DMS53 treated with DMSO at 0.1 percent for 48 hours (cell line): ENCODE measurements around the gene HOGA1.

Experiments used
- DNase-seq: peaks from one replicate; lab custom pipeline; 2025; ENCODE audit not compliant: unreplicated experiment; lab: John Stamatoyannopoulos, UW

Gene HOGA1

DNA sequence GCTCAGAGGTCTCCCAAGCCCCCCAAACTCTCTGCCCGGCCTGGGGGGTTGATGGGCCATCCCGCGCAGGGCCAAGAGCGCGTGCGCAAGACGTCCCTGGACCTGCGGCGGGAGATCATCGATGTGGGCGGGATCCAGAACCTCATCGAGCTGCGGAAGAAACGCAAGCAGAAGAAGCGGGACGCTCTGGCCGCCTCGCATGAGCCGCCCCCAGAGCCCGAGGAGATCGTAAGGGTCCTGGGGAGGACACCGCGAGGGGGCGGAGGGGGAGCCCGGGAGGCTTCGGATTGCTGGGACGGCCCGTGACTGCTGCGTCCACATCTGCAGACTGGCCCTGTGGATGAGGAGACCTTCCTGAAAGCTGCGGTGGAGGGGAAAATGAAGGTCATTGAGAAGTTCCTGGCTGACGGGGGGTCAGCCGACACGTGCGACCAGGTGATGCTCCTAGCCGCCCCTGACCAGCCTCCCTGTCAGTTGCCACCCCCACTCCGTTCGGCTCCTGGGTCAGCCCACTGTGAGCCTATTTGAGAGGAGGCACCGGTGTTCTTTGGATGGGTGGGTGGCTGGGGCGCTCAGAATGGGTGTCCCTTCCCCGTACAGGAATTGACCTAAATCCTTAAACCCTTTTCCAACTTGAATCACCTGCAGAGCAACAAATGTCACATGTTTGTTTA lies 5.9 kb upstream of the HOGA1 start:
- DNase-seq: no peak

DNA sequence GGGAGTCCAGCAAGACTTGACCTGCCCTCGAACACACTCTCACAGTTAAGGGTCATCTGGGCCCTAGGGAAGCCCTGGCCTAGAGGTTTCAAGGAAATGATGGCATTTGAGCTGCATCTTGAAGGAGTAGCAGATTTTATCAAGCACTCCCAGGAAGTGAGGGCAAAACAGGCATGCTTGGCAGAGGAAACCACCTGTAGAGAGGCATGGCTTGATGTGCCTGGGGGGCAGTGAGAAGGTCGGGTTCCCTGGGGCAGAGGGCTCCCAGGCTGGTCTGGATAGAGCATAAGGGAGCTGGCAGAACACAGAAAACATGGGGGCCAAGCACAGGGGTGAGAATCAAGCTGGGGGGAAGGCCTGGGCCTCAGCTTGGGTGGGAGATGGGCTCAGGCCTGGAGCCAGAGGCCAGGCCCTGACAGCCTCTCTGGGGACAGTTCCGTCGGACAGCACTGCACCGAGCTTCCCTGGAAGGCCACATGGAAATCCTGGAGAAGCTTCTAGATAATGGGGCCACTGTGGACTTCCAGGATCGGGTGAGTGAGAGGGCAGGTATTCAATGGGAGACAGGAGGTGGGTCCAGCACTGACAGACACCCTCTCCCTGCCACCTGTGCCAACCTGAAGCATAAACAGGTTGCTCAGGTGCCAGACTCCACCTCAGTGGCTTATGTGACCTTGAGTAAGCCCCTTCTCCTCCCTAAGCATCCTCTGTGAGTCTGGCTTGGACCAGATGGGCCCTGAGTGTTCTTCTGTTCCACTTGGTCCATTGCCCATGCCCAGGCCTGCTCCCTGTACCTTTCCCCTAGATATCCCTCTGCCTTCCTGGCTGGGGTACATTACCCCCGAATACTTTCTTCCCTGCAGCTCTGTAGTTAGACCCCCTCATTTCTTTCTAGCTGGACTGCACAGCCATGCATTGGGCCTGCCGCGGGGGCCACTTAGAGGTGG lies 3.5 kb upstream of the HOGA1 start:
- DNase-seq: no peak

DNA sequence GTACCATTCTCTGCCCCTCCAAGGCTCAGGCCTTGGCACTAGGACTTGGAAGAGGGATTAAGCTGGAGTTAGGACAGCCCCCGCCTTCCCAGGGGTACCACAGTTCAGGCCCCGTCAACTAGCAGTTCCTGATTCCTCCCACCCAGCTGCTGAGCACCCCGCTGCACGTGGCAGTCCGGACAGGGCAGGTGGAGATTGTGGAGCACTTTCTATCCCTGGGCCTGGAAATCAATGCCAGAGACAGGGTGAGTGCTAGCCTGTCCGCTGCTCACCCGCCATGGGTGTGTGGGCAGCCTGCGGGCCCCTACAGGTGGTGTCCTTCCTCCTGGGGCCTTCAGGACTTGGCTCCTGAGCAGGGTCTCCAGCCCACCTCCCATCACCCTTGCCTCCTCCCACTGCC lies 2.0 kb upstream of the HOGA1 start:
- DNase-seq: no peak

DNA sequence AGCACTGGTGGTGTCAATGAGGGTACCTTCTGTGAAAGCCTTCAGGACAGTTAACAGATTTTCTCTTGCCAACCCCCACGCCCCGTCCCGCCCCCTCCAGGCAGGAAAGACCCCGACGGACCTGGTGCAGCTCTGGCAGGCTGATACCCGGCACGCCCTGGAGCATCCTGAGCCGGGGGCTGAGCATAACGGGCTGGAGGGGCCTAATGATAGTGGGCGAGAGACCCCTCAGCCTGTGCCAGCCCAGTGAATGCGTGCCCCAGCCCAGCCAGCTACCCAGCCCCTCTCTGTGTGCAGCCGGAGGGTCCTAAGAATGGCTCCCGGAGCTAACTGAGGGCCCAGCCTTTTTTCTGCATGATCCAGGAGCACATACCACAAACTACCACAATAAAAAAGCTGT lies 713 bp upstream of the HOGA1 start:
- DNase-seq: no peak

DNA sequence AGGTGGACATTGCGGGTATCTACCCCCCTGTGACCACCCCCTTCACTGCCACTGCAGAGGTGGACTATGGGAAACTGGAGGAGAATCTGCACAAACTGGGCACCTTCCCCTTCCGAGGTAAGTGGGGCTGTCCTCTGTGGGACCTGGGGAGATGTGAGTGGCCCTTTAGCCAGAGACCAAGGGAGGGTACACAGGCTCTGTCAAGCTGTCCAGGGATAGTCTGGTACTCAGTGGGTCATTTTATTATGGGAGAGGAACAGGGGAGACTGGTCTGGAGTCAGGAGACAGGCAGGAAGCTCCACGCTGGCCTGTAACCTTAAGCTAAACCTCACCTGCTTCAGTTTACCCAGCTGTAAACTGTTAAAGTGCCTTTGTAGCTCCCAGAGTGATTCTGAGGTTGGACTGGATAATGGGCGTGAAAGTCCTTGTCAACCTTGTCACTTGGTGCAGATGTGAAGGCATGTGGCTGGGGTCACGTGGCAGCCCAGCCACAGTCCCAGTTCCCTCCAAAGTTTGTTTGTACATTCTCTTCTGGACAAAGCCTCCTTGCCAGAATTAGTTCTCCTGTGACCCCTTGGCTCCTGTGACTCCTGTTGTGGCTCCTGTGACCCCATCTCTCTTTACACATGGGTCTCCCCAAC lies 729 bp downstream of the HOGA1 start:
- peak; percentile 78 for DNase-seq

DNA sequence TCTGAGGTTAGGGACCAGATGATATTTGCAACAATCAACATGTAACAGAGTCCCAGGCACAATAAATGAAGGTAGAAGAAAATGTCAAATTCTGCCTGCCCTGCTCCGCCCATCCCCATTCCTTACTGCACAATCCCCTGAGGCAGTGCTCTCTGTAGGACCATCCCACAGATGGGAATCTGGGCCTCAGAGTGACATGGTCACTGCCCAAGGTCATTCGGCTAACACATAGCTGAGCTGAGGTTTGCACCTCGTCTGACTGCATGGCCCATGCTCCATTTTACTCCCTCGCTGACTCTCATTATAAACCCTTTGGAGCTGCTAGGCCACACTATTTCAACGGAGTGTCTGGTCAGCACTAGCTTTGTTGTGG lies 1.2 kb downstream of the HOGA1 start:
- DNase-seq: no peak

DNA sequence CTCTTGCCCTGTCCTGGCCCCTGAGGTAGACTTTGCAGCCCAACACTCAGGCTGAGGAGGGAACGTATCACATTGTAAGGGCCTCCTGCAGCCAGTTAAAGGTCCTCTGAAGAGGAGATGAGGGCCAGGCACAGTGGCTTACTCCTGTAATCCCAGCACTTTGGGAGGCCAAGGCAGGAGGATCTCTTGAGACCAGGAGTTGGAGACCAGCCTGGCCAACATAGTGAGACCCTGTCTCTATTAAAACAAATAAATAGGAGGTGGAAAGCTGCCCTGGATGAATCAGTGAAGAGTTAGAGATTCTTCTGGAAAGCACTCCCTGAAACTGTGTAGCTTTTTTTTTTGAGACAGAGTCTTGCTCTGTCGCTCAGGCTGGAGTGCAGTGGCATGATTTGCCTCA lies 3.0 kb downstream of the HOGA1 start:
- no peak for DNase-seq

DNA sequence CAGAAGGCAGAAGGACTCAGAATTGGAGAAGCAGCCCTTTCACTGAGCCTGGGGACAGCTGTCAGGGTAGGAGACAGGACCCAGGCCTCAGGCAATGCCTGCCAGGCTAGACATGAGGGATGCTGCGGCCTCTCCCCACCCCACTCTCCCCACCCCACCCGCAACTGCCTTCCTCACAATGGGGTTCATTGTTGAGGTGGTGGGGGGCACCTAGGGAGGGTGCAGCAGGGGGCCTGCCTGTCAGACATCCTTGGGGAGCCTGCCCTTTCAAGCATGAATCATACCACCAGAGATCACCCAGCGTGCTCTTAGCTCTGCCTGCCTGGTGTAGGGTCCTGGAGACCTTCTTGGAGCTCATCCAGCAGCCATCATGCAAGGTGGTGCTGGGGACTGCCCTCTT lies 5.3 kb downstream of the HOGA1 start, which contains the start of gene C10orf62:
Gene C10orf62 (plus strand): TSS at position 243 of the 400 bp plus-strand sequence. CDS start 177 bp downstream, outside the sequence.
- DNase-seq: no peak

DNA sequence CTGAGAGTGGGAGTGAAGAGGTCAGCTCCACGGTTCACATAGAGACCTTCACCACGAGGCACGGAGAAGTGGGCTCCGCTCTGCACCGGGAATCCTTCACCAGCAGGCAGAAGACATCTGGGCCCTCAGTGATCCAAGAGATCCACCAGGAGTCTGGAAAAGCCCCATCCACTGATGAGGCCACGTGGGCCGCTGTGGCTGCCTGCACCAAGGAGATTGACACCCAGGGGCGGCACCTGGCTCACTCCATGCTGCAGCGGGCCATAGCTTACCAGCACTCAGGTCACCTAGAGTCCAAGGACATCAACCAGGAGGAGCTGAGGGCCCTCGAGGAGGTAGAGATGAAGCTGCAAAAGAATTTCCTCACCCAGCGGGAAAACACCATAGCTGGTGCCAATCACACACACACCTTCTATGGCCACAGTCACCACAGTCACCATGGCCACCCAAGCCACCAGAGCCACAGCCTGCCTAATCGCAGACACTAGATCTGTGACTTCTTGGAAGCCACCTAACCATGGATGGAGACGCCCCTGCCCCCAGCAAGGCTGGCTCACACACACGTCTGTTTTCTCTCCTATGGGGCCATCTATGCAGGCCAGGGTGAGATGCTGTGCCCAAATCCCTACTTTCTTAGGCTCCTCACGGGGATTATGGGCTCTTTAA lies 6.0 kb downstream of the HOGA1 start:
- DNase-seq: no peak

DNA sequence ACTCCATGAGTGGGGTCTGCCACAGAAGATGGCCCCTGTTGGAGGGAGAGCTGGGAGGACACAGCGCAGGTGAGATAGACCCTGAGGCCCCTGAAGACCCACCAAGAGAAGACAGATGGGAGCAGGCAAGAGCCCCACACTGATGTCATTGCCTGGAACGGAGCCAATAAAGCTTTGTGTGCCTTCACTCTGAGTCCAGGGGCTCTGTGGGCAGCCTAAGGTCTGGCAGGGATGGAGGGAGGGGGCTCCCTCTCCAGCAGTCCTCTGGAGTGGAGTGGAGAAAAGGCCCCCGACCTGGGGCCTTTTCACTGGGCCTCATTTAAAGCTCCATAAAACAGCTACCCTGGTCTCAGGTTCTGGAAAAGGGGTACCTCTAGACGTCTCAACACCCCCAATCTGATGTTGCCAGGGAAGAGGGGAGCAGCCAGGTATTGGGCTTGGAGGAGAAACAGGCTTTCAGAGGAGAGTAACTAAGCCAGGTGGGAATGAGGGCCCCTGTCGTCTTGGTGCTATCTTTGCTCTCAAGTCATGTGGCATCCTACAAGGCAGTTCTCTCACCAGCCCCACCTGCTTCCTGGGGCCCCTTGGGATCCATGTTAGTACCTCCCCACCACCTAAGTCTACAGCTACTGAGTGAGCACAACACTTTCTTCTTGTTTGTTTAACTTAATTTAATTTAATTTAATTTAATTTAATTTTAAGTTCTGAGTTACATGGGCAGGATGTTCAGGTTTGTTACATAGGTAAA lies 6.7 kb downstream of the HOGA1 start:
- DNase-seq: no peak

DNA sequence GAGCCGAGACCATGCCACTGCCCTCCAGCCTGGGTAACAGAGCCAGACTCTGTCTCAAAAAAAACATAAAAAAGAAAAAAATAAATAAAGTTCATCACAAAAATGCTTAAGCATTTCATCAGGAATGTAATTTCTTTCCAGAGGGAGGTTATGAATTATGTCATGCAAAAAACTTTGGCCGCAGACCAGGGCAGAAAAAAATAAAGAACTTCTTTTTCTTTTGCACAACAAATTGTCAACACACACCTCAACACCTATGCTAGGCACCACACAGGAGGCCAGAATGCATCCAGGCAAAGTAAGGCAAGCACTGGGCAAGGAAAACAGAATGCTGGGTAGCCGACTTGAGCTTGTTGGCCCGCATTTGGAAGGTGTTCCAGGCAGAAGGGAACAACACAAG lies 9.2 kb downstream of the HOGA1 start:
- no peak for DNase-seq

DNA sequence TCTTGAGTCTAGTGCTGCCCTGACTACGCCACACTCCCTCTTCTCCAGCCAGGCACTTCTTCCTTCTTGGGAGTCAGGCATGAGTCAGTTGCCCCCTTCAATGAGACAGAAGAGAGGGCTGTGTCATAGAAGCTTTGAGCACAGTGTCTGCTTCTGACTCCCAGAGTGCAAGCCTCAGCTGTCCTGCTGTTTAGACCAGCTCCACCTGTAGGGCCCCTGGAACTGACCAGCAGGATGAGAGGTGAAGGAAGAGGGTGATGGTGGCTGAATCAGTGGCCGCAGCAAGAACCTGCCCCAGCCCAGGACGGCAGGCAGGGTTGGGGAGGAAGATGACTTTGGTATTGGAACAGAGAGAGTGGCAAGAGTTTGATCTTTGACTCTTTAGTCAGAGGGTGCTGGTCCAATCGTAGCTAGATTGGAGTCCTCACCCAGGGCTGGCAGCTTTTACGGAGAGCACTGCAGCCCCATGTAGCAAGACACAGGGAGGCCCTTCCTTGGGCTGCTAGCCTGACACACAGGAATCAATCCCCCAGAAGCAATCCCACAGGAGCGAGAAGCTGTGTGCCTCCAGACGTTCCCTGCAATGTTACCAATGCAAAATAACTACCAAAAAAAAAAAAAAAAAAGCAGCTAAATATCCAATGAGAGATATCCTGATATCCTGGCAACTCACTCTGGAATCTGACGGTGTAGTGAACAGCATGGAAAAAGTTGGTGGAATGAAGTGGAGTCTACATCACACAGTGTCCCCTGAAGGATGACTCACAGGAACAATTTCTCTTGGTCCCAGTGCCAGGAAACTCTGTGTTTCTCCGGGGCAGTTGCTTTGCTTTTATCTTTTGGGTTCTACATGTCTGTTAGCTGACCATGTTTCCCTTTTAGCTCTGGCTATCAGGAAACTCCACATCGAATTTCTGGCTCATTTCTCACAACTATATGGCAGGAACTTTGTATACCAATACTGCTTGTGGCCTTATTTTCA lies 12.2 kb downstream of the HOGA1 start:
- peak; percentile 12 for DNase-seq

DNA sequence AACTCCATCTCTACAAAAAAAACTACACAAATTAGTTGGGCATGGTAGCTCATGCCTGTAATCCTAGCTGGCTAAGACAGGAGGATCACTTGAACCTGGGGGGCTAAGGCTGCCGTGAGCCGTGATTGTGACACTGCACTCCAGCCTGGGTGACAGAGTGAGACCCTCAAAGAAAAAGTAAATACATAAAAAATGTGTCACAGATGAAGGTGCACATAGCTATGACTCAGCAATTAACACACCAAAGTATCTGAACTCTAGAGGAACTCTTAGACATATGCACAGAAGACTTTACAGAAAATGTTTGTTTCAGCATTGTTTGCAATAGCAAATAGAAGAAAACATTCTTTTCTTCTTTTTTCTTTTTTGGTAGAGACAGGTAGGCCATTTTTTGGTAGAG lies 13.6 kb downstream of the HOGA1 start:
- DNase-seq: no peak

DNA sequence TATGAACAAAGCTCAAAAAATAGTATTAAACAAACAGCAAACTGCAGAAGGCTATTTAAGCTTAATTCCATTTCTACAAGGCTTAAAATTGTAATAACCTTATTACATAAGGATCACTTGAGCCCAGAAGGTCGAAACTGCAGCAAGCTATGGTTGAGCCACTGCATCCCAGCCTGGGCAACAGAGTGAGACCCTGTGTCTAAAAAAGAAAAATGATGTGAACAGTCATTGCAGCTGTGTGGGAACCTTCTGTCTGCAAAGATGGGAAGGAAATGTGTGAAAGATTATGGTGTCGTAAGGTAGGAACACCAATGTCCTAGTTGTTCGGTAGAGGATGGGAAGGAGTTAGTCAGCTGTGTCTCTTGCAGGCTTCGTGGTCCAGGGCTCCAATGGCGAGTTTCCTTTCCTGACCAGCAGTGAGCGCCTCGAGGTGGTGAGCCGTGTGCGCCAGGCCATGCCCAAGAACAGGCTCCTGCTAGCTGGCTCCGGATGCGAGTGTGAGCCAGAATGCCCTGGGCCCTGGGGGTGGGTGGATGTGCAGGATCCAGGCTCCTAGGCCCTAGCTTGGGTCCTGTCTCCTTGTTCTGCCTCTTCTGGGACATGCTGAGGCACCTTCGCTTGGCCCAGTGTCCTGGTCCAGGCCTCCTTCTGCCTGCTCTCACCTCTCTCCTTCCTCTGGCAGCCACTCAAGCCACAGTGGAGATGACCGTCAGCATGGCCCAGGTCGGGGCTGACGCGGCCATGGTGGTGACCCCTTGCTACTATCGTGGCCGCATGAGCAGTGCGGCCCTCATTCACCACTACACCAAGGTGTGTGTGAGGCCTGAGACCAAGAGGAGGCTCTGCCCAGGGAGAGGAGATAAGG lies 14.4 kb downstream of the HOGA1 start:
- DNase-seq: no peak

DNA sequence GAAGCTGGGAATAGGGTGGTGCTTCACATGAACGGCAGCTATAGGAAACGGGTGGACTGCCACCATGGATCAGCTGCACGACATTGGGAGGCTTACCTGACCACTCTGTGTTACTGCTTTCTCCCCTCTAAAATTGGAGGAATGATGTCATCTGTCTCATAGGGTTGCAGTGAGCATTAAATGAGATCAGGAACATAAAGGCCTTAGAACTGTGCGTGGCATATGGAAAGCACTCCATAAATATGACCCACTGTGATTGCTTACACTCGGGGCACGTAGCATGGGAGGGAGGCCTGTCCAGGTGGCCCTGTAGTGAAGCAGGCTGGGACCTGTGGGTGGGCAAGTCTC lies 15.1 kb downstream of the HOGA1 start:
- DNase-seq: no peak

DNA sequence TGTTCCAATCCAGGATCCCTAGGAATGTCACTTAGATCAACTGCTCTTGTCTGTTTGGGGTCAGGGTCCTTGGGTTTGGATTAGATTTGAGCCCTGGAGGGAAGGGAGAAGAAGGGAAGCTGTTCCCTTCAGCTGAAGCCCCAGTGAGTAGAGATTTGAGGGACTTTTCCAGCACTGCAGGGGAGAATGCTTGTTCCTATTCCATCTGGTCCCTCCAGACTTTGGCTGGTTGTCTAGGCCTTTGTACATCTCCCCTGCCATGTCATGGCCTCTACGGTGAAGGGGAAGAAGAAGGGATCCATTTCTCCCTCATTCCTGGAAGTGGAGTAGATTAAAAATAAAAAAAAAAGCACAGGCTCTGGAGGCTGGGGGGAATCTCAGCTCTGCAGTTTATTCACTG lies 16.4 kb downstream of the HOGA1 start:
- DNase-seq: no peak

DNA sequence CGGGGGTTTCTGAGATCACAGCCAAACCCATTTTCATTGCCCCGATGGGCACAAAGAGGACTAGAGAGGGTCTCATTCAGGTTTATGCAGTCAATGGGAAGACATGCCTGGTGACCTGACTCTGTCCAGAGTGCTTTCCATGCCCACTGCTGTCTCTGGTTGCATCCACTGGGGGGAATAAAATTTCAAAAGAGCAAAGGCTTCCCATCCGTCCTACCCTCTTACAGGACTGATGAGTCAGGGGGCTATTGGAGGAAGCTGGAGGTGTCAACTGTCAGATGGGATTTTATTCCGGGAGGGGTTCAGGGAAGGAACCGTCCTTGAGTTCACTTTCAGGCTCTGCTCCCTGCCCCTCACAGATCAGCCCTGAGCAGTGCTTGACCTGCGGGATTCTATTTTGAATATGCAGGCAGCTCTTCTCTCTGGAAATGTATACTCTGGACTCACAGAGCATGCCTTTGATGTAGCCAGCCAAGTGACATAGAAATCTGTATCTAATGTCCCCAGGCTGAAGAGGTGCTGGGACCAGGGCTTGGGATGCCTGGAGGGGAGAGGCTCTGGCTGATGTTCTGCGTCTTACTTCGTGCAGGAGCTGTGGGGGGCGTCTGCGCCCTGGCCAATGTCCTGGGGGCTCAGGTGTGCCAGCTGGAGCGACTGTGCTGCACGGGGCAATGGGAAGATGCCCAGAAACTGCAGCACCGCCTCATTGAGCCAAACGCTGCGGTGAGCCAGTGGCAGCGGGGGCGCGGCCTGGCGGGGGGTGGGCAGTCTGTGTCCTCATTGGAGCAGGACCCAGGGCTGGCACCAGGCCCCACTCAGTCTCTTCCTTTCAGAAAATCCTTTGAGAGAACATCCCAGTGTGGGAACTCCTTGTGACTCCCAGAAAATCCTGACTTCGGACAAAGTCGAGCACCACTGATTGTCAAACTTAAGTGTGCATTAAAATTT lies 17.4 kb downstream of the HOGA1 start:
- DNase-seq: no peak
